Neural progenitor cell (in vitro differentiated cells): ENCODE results near the gene POU6F2. TPM values are rescaled to one million over a fixed set of nuclear protein-coding genes. Genes with fewer than 3 reads are reported as not detected.

Source experiments
- DNase-seq: peaks from one replicate; pipeline ENCODE4 v3.0.0-alpha.2; 2016; ENCODE audit warnings: low spot score
- H2AFZ ChIP-seq: fragments of 200-600 bp; sonication (generic); replicated peaks from 2 replicates; pipeline ENCODE4 v1.6.1; 2016; ENCODE audit warnings: antibody characterized with exemption
- H3F3A ChIP-seq: fragments of 200-600 bp; sonication (generic); 2 replicates; pipeline ENCODE4 v1.6.1; 2016; ENCODE audit warnings: antibody characterized with exemption, low read depth
- H3K27ac ChIP-seq: fragments of 200-600 bp; sonication (generic); 2 replicates; pipeline ENCODE4 v1.5.1; 2016; ENCODE audit warnings: mild to moderate bottlenecking
- H3K27me3 ChIP-seq: fragments of 200-600 bp; sonication (generic); 2 replicates; pipeline ENCODE4 v1.6.1; 2016; ENCODE audit warnings: mild to moderate bottlenecking, moderate library complexity
- H3K36me3 ChIP-seq: fragments of 200-600 bp; sonication (generic); 2 replicates; pipeline ENCODE4 v1.5.1; 2016
- H3K4me1 ChIP-seq: fragments of 200-600 bp; sonication (generic); 2 replicates; pipeline ENCODE4 v1.6.1; 2016; ENCODE audit warnings: mixed run types
- H3K4me2 ChIP-seq: fragments of 200-600 bp; sonication (generic); 2 replicates; pipeline ENCODE4 v1.6.1; 2016
- H3K4me3 ChIP-seq: fragments of 200-600 bp; sonication (generic); 2 replicates; pipeline ENCODE4 v1.5.1; 2016
- H3K79me2 ChIP-seq: fragments of 200-600 bp; sonication (generic); 2 replicates; pipeline ENCODE4 v1.6.1; 2016; ENCODE audit warnings: low read depth
- H3K9ac ChIP-seq: fragments of 200-600 bp; sonication (generic); 2 replicates; pipeline ENCODE4 v1.6.1; 2016
- H3K9me3 ChIP-seq: fragments of 200-600 bp; sonication (generic); 2 replicates; pipeline ENCODE4 v1.5.1; 2016; ENCODE audit warnings: low read depth
- H4K20me1 ChIP-seq: fragments of 200-600 bp; sonication (generic); 2 replicates; pipeline ENCODE4 v1.6.1; 2016; ENCODE audit warnings: low read depth
- H3K27ac Mint-ChIP-seq: 3 replicates; pipeline ENCODE4 v1.8.0; 2021; ENCODE audit warnings: mixed read lengths
- H3K27me3 Mint-ChIP-seq: 2 replicates; pipeline ENCODE4 v1.8.0; 2022; ENCODE audit warnings: low read depth, mild to moderate bottlenecking, inconsistent platforms, moderate library complexity, mixed read lengths; ENCODE audit not compliant: insufficient read depth
- H3K36me3 Mint-ChIP-seq: 3 replicates; pipeline ENCODE4 v1.8.0; 2021; ENCODE audit warnings: mixed read lengths
- H3K4me1 Mint-ChIP-seq: 3 replicates; pipeline ENCODE4 v1.8.0; 2021; ENCODE audit warnings: mixed read lengths
- H3K4me3 Mint-ChIP-seq: 3 replicates; pipeline ENCODE4 v1.8.0; 2021; ENCODE audit warnings: mild to moderate bottlenecking, moderate library complexity, mixed read lengths
- H3K9me3 Mint-ChIP-seq: 3 replicates; pipeline ENCODE4 v1.8.0; 2020; ENCODE audit warnings: mixed read lengths
- CTCF ChIP-seq: fragments of 200-600 bp; sonication (generic); IDR thresholded peaks from 2 replicates; pipeline ENCODE4 v1.5.1; 2017; ENCODE audit warnings: antibody characterized with exemption, mild to moderate bottlenecking
- EZH2 ChIP-seq: fragments of 200-600 bp; sonication (generic); IDR thresholded peaks from 2 replicates; pipeline ENCODE4 v1.6.1; 2017; ENCODE audit warnings: antibody characterized with exemption, mild to moderate bottlenecking, moderate library complexity
- EZH2phosphoT487 ChIP-seq: fragments of 200-600 bp; sonication (generic); IDR thresholded peaks from 2 replicates; pipeline ENCODE4 v1.6.1; 2017; ENCODE audit warnings: antibody characterized with exemption
- total RNA-seq: library from RNA; depleted of rRNA; stranded (reverse); fragments of >200 nt; gene quantifications from 2 replicates; pipeline ENCODE4 v1.2.3, GENCODE V29; 2015; ENCODE audit warnings: low replicate concordance

Gene POU6F2
- total RNA-seq, 1 donor from 2014 or later, result 3.4 TPM

- H3K36me3 Mint-ChIP-seq, result no peaks in the 10 kb centered on the region
- H3K4me2 ChIP-seq, result no peak overlapping the region
- H3K9me3 Mint-ChIP-seq, result no peaks in the 10 kb centered on the region
- H3F3A ChIP-seq, result no peaks in the 10 kb centered on the region
- no peak overlapping the region for H3K4me3 ChIP-seq
- H3K9ac ChIP-seq, result no peak overlapping the region
- no peaks in the 10 kb centered on the region for H3K4me1 ChIP-seq
- H3K36me3 ChIP-seq, result no peaks in the 10 kb centered on the region
- H3K27me3 Mint-ChIP-seq, result peaks cover 3% of the 10 kb centered on the region
- no peaks in the 10 kb centered on the region for H3K9me3 ChIP-seq
- H3K27ac Mint-ChIP-seq, result no peak overlapping the region
- H3K4me3 Mint-ChIP-seq, result no peak overlapping the region
- H3K27me3 ChIP-seq, result no peaks in the 10 kb centered on the region
- no peak for DNase-seq
- TF ChIP-seq EZH2phosphoT487 (no peak), CTCF (no peak)
- H3K4me1 Mint-ChIP-seq, result peaks cover 5% of the 10 kb centered on the region
- no peaks in the 10 kb centered on the region for H3K79me2 ChIP-seq
- H3K27ac ChIP-seq, result no peak overlapping the region
- H4K20me1 ChIP-seq, result no peaks in the 10 kb centered on the region
- H2AFZ ChIP-seq, result no peak overlapping the region
Measured at GRCh38 chr7:39199951-39200350, 222.2 kb downstream of the POU6F2 start.

- Histone ChIP-seq H3K79me2 (no peaks in the 10 kb centered on the region), H3F3A (no peaks in the 10 kb centered on the region), H3K36me3 (no peaks in the 10 kb centered on the region), H3K4me2 (no peak overlapping the region), H3K4me1 (no peaks in the 10 kb centered on the region), H3K27ac (no peak overlapping the region), H3K4me3 (no peak overlapping the region), H3K9me3 (no peaks in the 10 kb centered on the region), H3K9ac (no peak overlapping the region), H4K20me1 (no peaks in the 10 kb centered on the region), H2AFZ (no peak overlapping the region), H3K27me3 (no peaks in the 10 kb centered on the region)
- DNase-seq, result no peak
- TF ChIP-seq EZH2, result no peak
- no peak for TF ChIP-seq CTCF
- TF ChIP-seq EZH2phosphoT487, result no peak
- peaks cover 5% of the 10 kb centered on the region for H3K4me1 Mint-ChIP-seq
- H3K27ac Mint-ChIP-seq, result no peak overlapping the region
- peaks cover 3% of the 10 kb centered on the region for H3K27me3 Mint-ChIP-seq
- H3K36me3 Mint-ChIP-seq, result no peaks in the 10 kb centered on the region
- H3K4me3 Mint-ChIP-seq, result no peak overlapping the region
- no peaks in the 10 kb centered on the region for H3K9me3 Mint-ChIP-seq
Measured at GRCh38 chr7:39202041-39202440, 224.3 kb downstream of the POU6F2 start.

GRCh38 chr7:39210362-39210761, 232.7 kb downstream of the POU6F2 start:
- no peaks in the 10 kb centered on the region for H4K20me1 ChIP-seq
- Mint-ChIP-seq H3K4me1 (peaks cover 4% of the 10 kb centered on the region), H3K4me3 (no peak overlapping the region), H3K9me3 (no peaks in the 10 kb centered on the region), H3K27ac (no peak overlapping the region), H3K27me3 (peaks cover 4% of the 10 kb centered on the region), H3K36me3 (no peaks in the 10 kb centered on the region)
- H3K36me3 ChIP-seq, result no peaks in the 10 kb centered on the region
- TF ChIP-seq EZH2, result no peak
- no peak for TF ChIP-seq EZH2phosphoT487
- no peak for TF ChIP-seq CTCF
- no peaks in the 10 kb centered on the region for H3K4me1 ChIP-seq
- H3K27ac ChIP-seq, result no peak overlapping the region
- no peaks in the 10 kb centered on the region for H3K9me3 ChIP-seq
- H3K27me3 ChIP-seq, result no peaks in the 10 kb centered on the region
- H3K4me3 ChIP-seq, result no peak overlapping the region
- H2AFZ ChIP-seq, result no peak overlapping the region
- H3F3A ChIP-seq, result no peaks in the 10 kb centered on the region
- DNase-seq, result no peak
- no peak overlapping the region for H3K9ac ChIP-seq
- H3K4me2 ChIP-seq, result no peak overlapping the region
- H3K79me2 ChIP-seq, result no peaks in the 10 kb centered on the region

- H3K27ac ChIP-seq, result no peak overlapping the region
- Mint-ChIP-seq H3K9me3 (no peaks in the 10 kb centered on the region), H3K4me3 (no peak overlapping the region), H3K27ac (no peak overlapping the region), H3K4me1 (peaks cover 4% of the 10 kb centered on the region), H3K36me3 (no peaks in the 10 kb centered on the region), H3K27me3 (peaks cover 7% of the 10 kb centered on the region)
- no peaks in the 10 kb centered on the region for H3K4me1 ChIP-seq
- no peak overlapping the region for H2AFZ ChIP-seq
- TF ChIP-seq EZH2phosphoT487, result no peak
- no peak for TF ChIP-seq EZH2
- H3K4me3 ChIP-seq, result no peak overlapping the region
- H3K79me2 ChIP-seq, result no peaks in the 10 kb centered on the region
- H3F3A ChIP-seq, result no peaks in the 10 kb centered on the region
- H3K9me3 ChIP-seq, result no peaks in the 10 kb centered on the region
- no peaks in the 10 kb centered on the region for H3K36me3 ChIP-seq
- H3K9ac ChIP-seq, result no peak overlapping the region
- DNase-seq, result no peak
- H4K20me1 ChIP-seq, result no peaks in the 10 kb centered on the region
- no peak overlapping the region for H3K4me2 ChIP-seq
- no peaks in the 10 kb centered on the region for H3K27me3 ChIP-seq
Measured at GRCh38 chr7:39211581-39211980, 233.9 kb downstream of the POU6F2 start.
